GM19324 (cell line): ENCODE results near the gene PRKAG2.

Experiments used
- ATAC-seq: cut with Tn5 transposase; IDR thresholded peaks from one replicate; pipeline ENCODE4 v1.9.1; 2021; ENCODE audit warnings: mild to moderate bottlenecking, moderate library complexity; ENCODE audit not compliant: unreplicated experiment, low FRiP score

PRKAG2 gene

GRCh38 chr7:151675196-151675920 lies 201.6 kb downstream of the PRKAG2 start:
- no peak for ATAC-seq

- no peak for ATAC-seq
Measured at GRCh38 chr7:151674161-151674920, 202.6 kb downstream of the PRKAG2 start.

GRCh38 chr7:151673216-151673615 lies 203.7 kb downstream of the PRKAG2 start:
- ATAC-seq, result no peak

GRCh38 chr7:151672716-151673115 lies 204.2 kb downstream of the PRKAG2 start:
- no peak for ATAC-seq

GRCh38 chr7:151671514-151671913 lies 205.4 kb downstream of the PRKAG2 start:
- no peak for ATAC-seq

- ATAC-seq, result no peak
Measured at GRCh38 chr7:151669762-151670161, 207.2 kb downstream of the PRKAG2 start.

GRCh38 chr7:151666886-151667285 lies 210.0 kb downstream of the PRKAG2 start:
- ATAC-seq, result no peak

- ATAC-seq, result no peak
Measured at GRCh38 chr7:151665368-151665767, 211.5 kb downstream of the PRKAG2 start.

GRCh38 chr7:151664268-151664667 lies 212.6 kb downstream of the PRKAG2 start:
- no peak for ATAC-seq

- ATAC-seq, result no peak
Measured at GRCh38 chr7:151663382-151664100, 213.4 kb downstream of the PRKAG2 start.

- no peak for ATAC-seq
Measured at GRCh38 chr7:151662251-151662826, 214.6 kb downstream of the PRKAG2 start.

GRCh38 chr7:151661587-151661986 lies 215.3 kb downstream of the PRKAG2 start:
- no peak for ATAC-seq

- no peak for ATAC-seq
Measured at GRCh38 chr7:151660141-151660540, 216.8 kb downstream of the PRKAG2 start.

- no peak for ATAC-seq
Measured at GRCh38 chr7:151659219-151659618, 217.7 kb downstream of the PRKAG2 start.

- no peak for ATAC-seq
Measured at GRCh38 chr7:151658778-151659177, 218.1 kb downstream of the PRKAG2 start.

- no peak for ATAC-seq
Measured at GRCh38 chr7:151657173-151657572, 219.7 kb downstream of the PRKAG2 start.

GRCh38 chr7:151655555-151655954 lies 221.4 kb downstream of the PRKAG2 start:
- ATAC-seq, result no peak

- ATAC-seq, result no peak
Measured at GRCh38 chr7:151652111-151652510, 224.8 kb downstream of the PRKAG2 start.

- no peak for ATAC-seq
Measured at GRCh38 chr7:151650161-151650560, 226.8 kb downstream of the PRKAG2 start.

GRCh38 chr7:151648429-151648828 lies 228.5 kb downstream of the PRKAG2 start:
- no peak for ATAC-seq

GRCh38 chr7:151647874-151648273 lies 229.0 kb downstream of the PRKAG2 start:
- no peak for ATAC-seq
